Measurements from ENCODE around the gene PTGS1.
"Not testable (repeated sequence)": the region's sequence is repeated elsewhere in the genome, so short reads cannot be mapped to it uniquely, and the experiment has no call there.

PTGS1 gene

DNA sequence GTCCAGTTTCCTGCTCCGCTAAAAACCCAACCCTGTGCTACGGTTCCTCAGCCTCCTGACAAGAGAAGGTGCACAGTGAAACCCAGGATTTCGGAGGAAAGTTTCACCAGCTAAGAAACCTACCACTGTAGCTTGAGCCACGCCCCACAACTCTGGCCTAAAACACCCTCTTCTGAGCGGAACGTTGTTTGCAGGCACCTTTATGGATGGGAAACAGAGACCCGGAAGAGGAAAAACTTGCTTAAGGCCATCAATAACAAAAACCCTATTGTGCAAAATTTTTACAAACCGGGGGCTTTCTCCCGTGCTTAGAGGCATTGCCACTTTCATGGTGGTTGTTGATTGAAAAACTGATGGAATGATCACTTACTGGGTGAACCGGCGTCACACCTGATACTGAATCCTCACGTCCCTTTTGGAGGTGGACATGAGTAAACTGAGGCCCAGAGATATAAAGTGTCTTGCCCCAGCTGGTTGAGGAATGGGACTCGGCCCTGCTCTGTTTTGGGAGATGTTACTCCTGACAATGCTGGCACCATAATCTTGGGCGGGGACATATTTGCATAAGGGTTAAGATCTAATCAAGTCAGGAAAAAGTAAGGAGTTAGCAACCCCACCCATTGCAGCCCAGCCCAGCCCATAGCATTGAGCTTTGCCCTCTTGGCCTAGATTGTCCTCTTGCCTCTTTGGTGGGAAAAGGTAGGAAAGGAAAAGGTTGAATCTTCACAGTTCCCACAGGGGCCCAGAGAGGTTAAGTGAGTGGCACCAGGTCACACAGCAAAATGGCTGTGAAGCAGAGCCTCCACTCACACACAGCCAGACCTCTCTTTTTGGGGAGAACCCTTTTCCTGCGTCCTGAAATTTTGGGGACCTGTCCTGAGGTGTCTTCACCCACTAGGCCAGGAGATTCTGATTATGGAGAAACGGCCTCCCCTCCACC lies 23.2 kb upstream of the PTGS1 start:
- peak; percentile 15 for DNase-seq

DNA sequence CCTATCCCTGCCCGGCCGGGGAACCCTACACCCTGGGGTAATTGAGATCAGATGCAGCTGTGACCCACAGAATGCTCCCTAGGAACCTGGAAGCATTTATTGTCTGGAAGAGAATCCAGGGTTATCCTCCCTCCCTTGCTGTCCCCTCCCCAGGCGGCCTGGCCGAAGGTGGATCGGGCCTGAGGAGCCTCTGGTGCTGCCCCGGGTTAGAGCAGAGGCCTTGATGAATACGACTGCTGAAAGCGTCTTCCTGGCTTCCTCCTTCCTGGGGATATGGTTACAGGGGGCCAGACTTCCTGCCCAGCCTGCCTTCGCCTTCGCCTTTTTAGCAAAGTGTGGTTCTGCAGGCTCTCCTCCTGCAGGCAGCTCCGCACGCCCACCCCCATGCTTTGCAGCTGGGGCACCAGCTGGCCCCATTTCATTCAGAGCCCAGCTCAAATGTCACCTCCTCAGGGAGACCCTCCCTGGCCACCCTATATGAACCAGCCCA lies 22.5 kb upstream of the PTGS1 start:
- DNase-seq, result no peak

DNA sequence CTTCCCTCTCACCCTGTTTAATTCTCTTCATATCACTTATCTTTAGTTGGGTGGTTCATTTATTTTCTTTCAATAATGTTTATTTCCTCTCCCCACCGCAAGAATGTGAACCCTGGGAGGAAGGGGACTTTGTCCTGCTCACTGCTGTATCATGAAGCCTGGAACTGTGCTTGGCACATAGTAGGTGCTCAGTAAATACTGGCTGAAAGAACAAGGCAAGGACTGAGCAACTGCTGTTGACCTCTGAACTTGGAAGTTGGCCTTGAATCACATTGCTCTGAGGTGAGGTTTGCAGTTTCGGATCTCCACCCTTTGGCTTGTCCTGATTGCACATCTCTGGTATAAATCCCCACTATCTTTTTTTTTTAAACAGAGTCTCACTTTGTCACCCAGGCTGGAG lies 22.0 kb upstream of the PTGS1 start:
- no peak for DNase-seq

DNA sequence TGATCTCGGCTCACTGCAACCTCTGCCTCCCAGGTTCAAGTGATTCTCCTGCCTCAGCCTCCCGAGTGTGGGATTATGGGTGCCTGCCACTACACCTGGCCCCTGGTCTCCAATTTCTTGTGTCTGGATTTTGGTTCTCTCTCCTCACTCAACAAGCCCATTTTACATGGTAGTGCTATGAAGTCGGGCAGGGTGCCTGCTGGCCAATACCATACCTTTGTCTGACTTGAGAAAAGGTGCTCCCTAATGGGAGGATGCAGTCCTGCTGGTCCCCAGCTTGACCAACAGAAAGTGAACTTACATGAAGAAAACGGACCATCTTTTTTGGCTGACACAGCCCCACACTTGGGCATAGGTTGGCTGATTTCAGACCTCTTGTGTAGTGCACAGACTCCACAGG lies 21.6 kb upstream of the PTGS1 start:
- DNase-seq, result no peak

DNA sequence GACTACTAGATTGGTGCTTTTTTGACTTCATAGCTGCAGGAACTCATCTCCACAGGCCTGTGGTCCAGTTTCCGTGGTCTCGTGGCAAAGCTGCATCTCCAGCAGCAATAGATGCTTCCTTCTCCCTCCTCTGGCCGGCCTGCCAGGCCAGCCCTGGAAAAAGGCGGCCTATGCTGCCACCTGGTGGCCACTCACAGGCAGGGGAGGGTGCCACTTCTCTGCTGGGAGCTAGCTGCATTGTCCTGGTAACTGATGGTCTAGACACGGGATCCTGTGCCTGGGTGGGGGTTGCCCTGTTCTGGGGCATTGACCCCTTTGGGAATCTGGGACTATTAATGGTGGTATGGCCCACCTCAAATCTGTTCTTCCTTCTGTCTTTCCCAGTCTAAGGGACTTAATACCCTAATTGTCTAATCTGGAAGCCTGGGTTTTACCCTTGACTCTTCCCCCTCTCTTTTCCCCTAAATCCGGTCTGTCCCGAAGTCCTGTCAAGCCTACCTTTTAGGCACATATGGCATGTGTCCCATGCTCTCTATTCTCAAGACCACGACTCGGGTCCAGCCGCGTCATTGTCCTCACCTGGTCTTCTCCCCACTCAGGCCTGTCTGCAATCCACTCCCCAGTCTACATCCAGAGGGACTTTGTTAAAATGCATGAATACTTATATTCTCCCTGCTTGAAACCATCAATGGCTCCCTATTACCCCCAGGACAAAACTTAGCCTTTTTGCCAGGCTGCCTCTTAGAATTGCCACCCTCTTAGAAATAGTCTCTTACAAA lies 20.1 kb upstream of the PTGS1 start:
- peak; percentile 80 for DNase-seq

DNA sequence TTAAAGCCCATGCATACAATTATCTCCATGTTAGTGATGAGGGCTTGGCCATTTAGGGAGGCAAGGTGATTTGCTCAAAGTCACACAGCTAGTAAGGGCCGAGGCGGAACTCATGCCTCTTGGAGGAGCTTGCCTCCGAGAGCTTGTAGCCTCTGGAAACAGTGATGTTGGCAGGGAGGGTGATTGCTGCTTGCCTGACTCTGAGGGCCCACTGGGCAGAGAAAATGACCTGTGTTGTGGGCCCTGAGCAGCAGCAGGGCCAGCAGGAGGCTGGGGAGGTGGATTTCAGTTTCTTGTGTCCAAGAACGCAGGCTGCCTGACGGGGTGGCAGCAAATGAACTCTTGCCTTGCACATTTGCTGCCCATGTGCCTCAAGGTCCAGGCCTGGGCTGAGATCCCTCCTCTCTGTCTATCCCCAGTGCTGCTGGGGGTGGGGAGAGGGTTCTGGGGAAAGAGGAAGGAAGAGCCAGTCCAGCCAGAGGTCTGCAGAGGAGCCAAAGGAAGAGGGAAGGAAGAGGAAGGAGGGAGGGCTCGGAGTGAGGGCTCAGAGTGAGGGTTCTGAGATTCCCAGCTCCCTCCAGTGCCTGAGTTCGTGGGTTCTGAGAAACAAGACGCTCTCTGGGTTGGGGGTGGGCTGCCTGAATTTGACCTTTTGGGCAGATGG lies 16.2 kb upstream of the PTGS1 start:
- no peak for DNase-seq

DNA sequence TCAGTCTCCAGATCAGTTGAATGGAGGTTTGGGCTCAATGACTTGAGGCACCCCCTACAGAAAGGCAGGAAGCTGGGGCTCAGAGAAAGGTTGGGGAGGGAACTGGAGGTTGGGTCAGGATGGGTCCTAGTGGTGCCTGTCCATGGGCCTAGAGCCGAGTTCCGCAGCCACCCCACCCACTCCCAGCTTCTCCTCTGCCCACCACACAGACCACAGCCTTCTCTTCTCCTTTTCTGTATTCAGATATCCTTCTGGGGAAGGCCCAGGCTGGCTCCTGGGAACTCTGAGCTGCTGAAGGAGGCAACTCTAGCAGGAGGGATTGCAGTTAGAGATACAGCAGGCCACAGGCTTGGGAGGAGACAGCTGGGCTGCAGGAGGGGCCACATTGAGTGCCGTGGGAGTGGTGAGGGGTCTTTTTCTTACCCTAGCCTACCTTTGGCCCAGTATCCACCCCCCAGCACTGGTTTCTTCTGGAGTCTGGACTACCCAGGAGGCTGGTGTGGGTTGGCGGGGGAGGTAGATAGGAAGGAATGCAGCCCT lies 15.4 kb upstream of the PTGS1 start:
- DNase-seq, result no peak

DNA sequence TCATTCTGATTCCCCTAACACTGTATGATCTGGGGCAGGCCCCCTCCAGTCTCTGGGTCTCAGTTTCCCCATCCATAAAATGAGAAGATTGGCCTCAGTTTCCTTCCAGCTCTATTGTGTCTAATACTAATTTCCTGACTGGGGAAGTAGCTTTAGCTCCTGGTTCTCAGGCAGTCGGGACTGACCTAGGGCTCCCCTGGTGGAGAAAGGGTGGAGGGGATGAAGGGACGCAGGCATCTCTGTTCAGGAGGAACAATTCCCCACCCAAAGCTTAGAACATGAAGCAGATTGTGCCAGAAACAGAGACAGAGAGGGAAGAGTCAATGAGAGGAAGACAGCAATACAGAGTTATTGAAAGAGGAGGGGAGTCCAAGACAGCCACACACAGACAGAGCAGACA lies 14.2 kb upstream of the PTGS1 start:
- DNase-seq, result no peak

DNA sequence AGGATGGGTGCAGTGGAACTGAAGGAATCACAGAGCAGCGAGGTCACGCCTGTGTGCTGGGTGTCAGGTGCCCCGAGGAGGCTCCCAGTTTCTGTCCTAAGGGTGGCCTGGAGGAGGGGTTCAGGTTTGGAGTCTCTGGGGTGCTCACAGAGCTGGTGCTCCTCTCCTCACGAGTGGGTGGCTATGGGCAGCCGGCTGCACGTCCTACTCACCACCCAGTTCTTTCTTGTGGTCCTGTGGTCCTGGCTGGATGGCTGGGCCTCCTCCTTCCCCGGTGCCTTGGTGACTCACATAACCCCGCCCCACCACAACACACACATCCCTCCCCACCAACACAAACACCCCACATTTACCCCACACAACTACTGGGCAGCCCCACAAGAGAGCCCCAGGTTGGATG lies 9.9 kb upstream of the PTGS1 start:
- DNase-seq, result no peak

DNA sequence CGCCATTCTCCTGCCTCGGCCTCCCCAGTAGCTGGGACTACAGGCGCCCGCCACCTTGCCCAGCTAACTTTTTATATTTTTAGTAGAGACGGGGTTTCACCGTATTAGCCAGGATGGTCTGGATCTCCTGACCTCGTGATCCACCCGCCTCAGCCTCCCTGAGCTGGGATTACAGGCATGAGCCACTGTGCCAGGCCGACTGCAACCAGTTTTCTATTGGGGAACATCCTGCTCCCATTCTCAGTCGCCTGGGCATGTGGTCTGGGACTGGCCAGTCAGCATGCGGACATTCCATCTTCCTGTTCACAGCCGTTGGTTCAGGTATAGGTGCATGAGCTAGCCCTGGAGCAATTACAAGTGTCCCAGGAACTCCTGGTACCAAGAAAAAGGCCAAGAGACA lies 7.7 kb upstream of the PTGS1 start:
- DNase-seq, result not testable (repeated sequence)

DNA sequence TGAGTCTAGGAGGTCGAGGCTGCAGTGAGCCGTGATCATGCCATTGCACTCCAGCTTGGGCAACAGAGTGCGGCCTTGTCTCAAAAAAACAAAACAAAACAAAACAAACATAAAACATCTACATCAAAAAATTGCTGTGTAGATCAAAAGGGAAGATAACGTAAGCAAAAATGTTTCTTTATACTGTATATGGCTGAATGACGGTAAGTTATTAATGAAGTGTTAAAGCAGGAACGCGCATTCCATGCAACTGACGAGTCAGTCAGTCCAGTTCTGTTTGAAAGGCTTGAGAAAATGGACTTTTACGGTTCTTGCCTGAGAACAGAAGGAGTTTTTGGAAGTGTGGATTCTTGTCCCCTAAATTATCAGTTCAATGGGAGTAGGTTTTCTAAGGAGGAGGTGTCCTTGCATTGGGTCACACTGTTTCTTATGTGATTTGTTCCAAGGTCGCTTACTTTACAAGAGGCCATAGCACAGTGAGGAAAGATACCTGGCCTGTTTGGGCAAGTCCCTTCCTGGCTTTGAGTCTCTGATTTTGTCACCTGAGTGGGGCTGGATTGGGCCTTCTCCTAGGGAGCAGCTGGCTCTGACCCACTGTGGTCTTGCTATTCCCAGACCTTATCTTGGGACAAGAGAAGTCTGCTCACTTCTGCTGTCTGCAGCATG lies 6.6 kb upstream of the PTGS1 start:
- DNase-seq, result no peak

DNA sequence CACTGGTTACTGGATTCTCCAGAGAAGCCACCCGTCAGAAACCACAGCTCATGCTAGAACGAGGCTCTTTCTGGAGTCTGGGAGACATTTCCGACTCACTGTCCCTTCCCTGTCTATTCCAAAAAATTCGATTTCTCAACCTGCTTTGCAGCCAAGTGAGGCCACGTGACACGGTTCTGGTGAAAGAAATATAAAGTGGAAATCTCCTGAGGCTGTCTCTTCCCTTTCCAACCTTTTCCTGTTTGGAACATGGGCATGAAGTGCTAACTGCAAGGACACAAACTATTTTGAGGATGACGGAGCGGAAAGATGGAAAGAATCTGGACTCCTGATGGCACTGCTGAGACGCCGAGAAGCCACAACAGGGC lies 6.1 kb upstream of the PTGS1 start:
- DNase-seq, result no peak

DNA sequence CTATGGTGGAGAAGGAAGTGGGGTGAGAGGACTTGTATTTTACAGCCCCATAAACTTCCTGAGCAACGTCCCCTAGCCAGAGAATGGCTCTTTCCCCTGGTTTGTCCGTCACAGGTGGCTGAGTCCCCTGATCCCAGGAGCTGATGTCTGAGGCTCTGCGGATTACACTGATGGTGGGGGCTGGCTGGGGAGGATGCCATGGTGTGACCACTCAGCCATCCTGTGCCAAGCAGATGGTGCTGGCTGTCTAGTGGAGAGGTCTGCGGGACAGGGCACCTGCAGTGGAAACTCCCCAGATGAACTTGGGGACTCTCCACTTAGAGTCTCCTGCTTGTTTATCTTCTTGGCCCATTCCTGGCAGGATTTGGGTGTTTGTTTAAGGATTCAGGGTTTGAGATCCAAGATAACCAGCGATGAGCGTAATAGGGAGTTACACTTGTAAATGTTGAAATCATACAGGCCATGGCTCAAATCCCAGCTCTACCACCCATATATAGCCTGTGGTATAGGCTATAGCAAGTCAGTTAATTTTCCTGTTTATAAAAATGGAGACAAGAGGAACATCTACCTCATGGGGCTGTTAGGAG lies 4.7 kb upstream of the PTGS1 start:
- no peak for DNase-seq

DNA sequence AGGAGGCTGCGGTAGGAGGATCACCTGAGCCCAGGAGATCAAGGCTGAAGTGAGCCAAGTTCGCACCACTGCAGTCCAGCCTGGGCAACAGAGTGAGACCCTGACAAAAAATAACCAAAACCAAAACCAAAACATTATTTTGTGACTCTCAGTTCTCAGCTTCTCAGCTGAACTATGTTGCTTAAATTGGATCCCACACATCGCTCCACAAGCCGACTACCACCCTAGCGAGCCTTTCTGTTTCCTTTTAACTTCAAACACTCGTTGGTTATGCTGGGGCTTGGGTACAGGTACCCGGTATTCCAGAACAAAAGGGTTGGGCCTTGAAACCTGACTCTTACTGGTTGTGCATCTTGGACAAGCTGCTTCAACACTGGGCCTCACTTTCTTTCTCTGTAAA lies 3.8 kb upstream of the PTGS1 start:
- DNase-seq, result no peak

DNA sequence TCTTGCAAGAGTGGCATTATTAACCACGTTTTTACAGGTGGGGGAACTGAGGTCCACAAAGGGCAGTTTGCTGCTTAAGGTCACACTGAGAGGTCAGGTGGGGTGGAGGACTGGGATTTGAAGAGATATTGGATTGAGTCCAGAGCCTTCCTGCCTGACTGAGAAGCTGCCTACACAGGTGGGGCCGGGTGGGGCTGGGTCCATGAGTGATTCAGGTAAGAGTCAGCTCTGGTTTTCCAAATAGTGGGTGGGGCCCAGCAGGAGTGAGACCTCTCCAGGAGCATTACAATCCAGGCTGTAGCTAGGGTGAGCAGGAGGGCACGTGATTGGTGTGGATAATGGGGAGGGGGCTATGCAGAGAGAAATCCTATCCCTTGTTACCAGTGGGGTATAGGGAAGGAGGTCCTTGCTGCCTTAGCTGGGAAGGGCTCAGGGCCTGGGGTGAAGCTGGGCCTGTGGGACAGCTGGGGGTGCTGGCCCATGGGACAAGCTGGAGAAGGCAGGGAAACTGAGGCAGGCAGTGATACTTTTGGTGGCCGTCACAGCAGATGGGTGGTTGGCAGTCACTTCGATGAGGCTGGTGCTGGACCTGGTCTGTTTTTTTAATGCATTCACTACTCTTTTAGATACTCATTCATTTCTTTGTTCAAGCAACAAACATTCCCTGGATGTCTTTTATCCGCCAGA lies 2.9 kb upstream of the PTGS1 start:
- DNase-seq, result no peak

DNA sequence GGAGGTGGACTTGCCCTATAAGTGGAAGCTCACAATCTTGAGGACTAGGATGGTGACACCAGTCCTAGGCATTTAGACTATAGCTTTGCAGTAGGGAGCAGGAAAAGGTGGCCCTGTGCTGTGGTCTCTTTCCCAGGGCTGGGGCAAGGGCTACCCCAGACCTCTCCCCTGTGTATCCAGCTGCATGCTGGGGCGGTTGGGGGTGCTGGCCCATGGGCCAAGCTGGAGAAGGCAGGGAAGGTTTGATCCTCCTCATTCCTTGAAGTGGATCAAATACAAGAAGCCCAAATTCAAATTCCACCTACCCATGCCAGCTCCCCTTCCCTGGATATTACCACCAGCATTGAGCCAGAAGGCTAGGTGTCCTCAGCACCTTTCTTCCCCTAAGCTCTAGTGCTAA lies 2.2 kb upstream of the PTGS1 start:
- no peak for DNase-seq

DNA sequence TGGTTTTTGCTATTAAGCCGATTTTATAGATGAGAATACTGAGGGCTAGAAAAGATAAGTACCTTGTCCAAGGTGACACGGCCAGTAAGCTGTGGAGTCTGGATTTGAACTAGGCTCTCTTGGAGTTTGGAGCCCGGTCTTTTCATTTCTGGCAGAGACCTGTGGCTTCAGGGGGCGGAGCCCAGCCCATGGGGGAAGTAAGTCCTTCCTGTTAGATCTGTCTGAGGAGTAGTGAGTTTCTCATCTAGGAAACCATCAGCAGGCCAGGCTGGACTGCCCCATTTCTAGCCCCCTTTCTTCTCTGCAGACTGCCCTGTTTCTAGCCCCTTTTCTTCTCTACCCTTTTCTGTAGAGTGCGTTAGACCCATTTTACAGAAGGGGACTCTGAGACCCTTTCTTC lies 521 bp upstream of the PTGS1 start:
- DNase-seq, result no peak

DNA sequence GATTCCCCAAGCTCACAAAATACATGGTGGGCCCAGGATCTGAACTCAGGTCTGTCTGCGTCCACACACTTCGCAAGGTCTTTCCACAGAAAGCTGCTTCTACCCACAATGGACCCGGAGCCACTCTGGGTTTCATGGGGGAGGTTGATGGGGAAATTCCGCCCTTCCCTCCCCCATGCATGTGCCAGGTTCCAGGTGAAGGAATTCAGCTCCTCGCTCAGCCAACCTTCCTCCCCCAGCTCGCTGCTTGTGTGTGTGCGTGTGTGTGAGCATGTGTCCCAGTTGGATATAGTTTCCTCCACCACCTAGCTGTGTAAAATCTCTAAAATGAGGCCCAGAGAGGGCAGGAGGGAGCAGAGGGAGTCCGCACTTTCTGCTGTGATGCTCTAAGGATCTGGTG lies 1.0 kb downstream of the PTGS1 start:
- DNase-seq, result no peak

DNA sequence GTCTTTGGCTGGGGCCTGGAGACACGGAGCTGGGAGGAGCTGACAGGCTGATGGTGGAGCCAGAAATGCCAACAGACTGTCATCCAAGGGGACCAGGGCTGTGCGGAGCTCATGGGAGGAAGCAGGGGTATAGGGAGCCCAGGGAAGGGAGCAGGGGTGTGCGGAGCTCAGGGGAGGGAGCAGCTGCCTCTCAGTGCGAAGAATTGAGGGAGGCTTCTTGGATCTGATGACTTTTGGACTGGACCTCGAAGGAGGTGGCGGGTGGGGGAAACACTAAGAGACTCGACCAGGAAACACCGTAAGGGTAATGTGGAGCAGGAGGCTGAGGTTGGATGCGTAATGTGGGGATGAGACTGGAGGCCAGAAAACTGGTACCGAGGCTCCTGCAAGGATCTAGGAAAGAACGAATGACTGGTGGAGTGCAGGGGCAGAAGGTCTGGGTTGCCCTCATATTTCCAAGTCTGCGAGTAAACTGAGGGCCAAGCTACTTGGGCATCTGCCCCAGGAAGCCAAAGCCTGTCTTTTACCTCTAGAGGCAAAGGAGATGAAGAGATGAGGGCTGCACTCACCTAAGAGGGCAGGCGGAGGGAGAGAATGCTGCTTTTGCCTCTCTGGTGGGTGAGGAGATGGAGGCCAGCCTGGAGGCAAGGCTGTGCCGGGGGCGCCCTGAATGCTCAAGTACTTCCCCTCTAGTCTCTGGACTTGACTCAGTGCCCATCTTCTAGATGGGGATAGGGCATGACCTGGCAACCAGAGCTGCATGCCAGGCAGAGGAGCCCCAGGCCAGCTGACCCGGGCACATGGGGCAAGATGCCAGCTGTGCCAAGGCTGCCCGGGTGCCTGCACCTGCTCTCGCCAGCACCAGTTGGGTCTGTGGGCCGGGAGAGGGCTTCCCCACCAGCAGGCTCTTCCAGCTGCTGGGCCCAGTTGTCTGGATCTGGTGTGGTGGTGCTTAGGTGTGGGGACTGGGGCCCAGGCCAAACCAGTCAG lies 2.3 kb downstream of the PTGS1 start:
- DNase-seq, result no peak

DNA sequence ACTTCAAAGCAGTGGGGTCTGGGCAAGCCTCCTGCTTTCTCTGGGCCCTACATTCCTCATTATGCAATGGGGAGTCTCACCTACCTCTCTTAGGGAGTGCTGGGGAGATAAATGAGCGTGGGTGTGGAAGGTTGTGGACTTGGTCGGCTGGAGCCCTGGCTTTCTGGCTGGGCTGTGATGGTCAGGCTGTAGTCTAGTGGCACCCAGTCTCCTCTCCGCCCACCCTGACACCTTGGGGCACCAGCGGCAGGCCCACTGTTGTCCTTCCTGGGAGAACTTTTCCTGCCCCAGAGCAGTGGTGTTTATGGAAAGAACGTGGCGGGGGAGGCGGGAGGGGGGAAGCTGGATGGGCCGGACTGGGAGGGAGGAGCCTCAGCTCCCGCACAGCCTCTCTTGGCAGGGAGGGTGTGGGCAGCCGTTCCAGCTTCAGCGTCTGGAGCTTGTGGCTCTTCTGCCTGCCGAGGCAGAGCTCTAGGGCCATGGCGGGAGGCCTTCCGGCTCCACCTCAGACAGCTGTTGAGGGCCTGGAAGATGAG lies 4.1 kb downstream of the PTGS1 start:
- no peak for DNase-seq
